Stomach (tissue), 4 donors: Measurements from ENCODE around the gene SERPINE1.

Experiments used
- CTCF ChIP-seq, 7 experiments: fragments of 450-650 bp in 4 of 7; fragments of 200-600 bp in 3 of 7; sonication (generic) in 3 of 7; IDR thresholded peaks; one replicate each; pipeline ENCODE4 v1.5.1; 2016 to 2019; ENCODE audit warnings: antibody characterized with exemption in 7 of 7, control low read depth in 2 of 7, mild to moderate bottlenecking in 1 of 7
- EP300 ChIP-seq: sonication (generic); formaldehyde crosslinking; IDR thresholded peaks from one replicate; pipeline ENCODE4 v1.6.1; 2017; ENCODE audit warnings: antibody characterized with exemption
- POLR2AphosphoS5 ChIP-seq, 3 donors: sonication (generic); formaldehyde crosslinking; IDR thresholded peaks; one replicate each; pipeline ENCODE4 v1.6.1; 2016; ENCODE audit warnings: antibody characterized with exemption in 3 of 3

- TF ChIP-seq EP300, result no peak
- TF ChIP-seq CTCF (IDR thresholded peaks at IDR 0.05), result no peak
- no peak for TF ChIP-seq POLR2AphosphoS5 (IDR thresholded peaks at IDR 0.05)
Measured at GRCh38 chr7:101180130-101180755, 53.3 kb downstream of the SERPINE1 start, which contains the start of gene NAT16.
